ENCODE results near the gene BRD4. TPM values are rescaled to one million over a fixed set of nuclear protein-coding genes. Genes with fewer than 3 reads are reported as not detected.

BRD4 gene
- total RNA-seq, 1 donor from 2014 or later, result 60.9 TPM

- Histone ChIP-seq H3K27ac (replicated peaks) (no peak overlapping the region), H3K9me3 (replicated peaks) (no peaks in the 10 kb centered on the region), H3K27me3 (ENCODE audit: low read depth) (no peaks in the 10 kb centered on the region), H3K4me1 (peaks cover 44% of the 10 kb centered on the region), H3K4me3 (no peak overlapping the region), H3K36me3 (peaks cover 84% of the 10 kb centered on the region)
- no peak for DNase-seq
- intact Hi-C loops (cut with micrococcal nuclease), result no loop called here
- TF ChIP-seq CTCF (IDR thresholded peaks at IDR 0.05; ENCODE audit: borderline replicate concordance), result no peak
These were observed 76.9 kb downstream of the BRD4 start for GRCh38 chr19:15255359-15255990.

GRCh38 chr19:15254547-15254946 is 77.8 kb downstream of the BRD4 start:
- intact Hi-C loops (cut with micrococcal nuclease), result no loop called here
- Histone ChIP-seq H3K36me3 (peaks cover 75% of the 10 kb centered on the region), H3K9me3 (replicated peaks) (no peaks in the 10 kb centered on the region), H3K4me1 (peaks cover 53% of the 10 kb centered on the region), H3K27me3 (ENCODE audit: low read depth) (no peaks in the 10 kb centered on the region), H3K4me3 (no peak overlapping the region), H3K27ac (replicated peaks) (peak overlapping the region; percentile 96)
- DNase-seq, result no peak
- no peak for TF ChIP-seq CTCF (IDR thresholded peaks at IDR 0.05; ENCODE audit: borderline replicate concordance)

- H3K9me3 ChIP-seq (replicated peaks), result no peaks in the 10 kb centered on the region
- peak overlapping the region; percentile 96 for H3K27ac ChIP-seq (replicated peaks)
- intact Hi-C loops (cut with micrococcal nuclease), result no loop called here
- DNase-seq, result no peak
- H3K4me3 ChIP-seq, result no peak overlapping the region
- peaks cover 63% of the 10 kb centered on the region for H3K4me1 ChIP-seq
- H3K36me3 ChIP-seq, result peaks cover 64% of the 10 kb centered on the region
- TF ChIP-seq CTCF (IDR thresholded peaks at IDR 0.05; ENCODE audit: borderline replicate concordance), result no peak
- no peaks in the 10 kb centered on the region for H3K27me3 ChIP-seq (ENCODE audit: low read depth)
These were observed 78.8 kb downstream of the BRD4 start for GRCh38 chr19:15253513-15253912.

- intact Hi-C loops (cut with micrococcal nuclease), result no loop called here
- H3K27ac ChIP-seq (replicated peaks), result peak overlapping the region; percentile 96
- peaks cover 68% of the 10 kb centered on the region for H3K4me1 ChIP-seq
- DNase-seq, result no peak
- H3K36me3 ChIP-seq, result peaks cover 62% of the 10 kb centered on the region
- H3K4me3 ChIP-seq, result no peak overlapping the region
- no peaks in the 10 kb centered on the region for H3K9me3 ChIP-seq (replicated peaks)
- no peaks in the 10 kb centered on the region for H3K27me3 ChIP-seq (ENCODE audit: low read depth)
- no peak for TF ChIP-seq CTCF (IDR thresholded peaks at IDR 0.05; ENCODE audit: borderline replicate concordance)
These were observed 79.3 kb downstream of the BRD4 start for GRCh38 chr19:15253061-15253460.

GRCh38 chr19:15252398-15253018 is 79.8 kb downstream of the BRD4 start:
- Histone ChIP-seq H3K36me3 (peaks cover 61% of the 10 kb centered on the region), H3K9me3 (replicated peaks) (no peaks in the 10 kb centered on the region), H3K4me3 (peak overlapping the region; percentile 46), H3K27ac (replicated peaks) (peak overlapping the region; percentile 96), H3K4me1 (peaks cover 73% of the 10 kb centered on the region), H3K27me3 (ENCODE audit: low read depth) (no peaks in the 10 kb centered on the region)
- intact Hi-C loops (cut with micrococcal nuclease), result no loop called here
- DNase-seq, result no peak
- peak; percentile 43 for TF ChIP-seq CTCF (IDR thresholded peaks at IDR 0.05; ENCODE audit: borderline replicate concordance)

Measured in left ventricle myocardium inferior (tissue), 1 donor.